NCI-H345 treated with DMSO at 0.1 percent for 48 hours (cell line): Measurements from ENCODE around the gene ALKBH2.

Experiments
- DNase-seq: peaks from one replicate; lab custom pipeline; 2025; ENCODE audit not compliant: unreplicated experiment; lab: John Stamatoyannopoulos, UW

ALKBH2 gene

DNA sequence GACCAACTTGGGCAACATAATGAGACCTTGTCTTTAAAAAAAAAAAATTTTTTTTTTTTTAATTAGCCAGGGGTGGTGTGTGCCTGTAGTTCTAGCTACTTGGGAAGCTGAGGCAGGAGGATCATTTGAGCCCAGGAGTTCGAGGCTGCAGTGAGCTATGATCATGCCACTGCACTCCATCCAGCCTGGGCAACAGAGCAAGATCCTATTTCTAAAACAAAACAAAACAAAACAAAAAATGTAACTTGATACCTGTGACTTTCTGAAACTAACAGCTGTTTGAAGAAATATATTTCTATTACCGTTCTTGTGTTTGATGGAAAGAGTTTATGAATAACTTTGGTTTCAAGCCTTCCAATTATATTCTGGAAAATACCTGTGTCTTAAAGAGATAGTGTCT is 21.4 kb upstream of the ALKBH2 start:
- DNase-seq = no peak

DNA sequence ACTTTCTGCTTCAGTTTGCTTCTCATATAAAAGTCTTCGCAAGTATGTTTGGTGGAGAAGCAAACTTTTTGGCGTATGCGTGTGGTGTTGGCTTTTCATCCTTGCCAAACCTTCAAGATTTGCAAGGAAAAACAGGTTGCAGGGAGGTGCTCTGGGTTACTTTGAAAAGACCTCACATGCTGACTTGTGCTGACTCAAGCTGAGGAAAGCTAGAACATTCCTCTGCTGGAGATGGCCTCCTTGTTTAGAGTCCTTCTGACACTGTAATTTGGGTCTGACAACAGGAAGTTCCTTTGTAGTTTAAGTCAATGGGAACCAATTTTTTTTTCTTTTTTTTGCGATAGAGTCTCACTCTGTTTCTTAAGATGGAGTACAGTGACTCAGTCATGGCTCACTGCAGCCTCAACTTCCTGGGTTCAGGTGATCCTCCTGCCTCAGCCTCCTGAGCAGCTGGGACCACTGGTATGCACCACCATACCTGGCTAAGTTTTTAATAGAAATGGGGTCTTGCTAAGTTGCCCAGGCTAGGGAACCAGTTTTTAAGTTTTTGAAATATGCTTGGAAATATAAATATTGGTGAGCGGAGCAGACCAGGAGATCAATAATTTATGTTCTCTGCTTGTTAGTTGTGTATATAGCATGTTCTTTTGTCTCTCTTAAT is 20.5 kb upstream of the ALKBH2 start:
- DNase-seq = no peak

DNA sequence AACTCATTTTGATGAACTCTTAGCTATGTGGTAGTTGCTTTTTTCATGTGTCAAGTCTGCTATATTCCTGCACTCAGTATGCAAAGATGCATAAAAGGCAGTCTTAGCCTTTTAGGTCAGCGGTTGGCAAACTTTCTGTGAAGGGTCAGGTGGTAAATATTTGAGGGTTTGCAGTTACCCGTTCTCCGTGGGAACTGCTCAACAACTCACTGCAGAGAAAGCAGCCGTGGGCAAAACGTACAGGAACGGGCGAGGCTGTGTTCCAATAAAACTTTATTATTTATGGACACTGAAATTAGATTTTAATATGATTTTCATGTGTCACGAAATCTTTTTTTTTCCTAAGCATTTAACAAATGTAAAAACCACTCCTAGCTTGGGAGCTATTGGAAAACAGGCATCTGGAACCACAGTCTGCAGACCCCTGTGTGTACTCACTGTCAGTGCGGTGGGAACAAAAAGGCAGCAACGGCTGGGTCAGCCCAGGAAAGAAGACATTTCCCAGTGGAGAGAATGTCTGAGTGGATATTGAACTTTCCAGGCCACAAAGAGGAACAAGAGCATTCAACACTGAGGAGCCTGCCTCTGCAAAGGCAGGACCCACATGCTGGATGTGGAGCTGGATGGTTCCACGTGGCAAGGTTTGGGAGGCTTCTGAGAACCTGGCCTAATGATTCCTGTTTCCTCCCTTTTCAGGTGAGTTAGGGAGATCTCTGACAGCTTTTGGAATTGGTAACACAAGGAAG is 19.6 kb upstream of the ALKBH2 start:
- no peak for DNase-seq

DNA sequence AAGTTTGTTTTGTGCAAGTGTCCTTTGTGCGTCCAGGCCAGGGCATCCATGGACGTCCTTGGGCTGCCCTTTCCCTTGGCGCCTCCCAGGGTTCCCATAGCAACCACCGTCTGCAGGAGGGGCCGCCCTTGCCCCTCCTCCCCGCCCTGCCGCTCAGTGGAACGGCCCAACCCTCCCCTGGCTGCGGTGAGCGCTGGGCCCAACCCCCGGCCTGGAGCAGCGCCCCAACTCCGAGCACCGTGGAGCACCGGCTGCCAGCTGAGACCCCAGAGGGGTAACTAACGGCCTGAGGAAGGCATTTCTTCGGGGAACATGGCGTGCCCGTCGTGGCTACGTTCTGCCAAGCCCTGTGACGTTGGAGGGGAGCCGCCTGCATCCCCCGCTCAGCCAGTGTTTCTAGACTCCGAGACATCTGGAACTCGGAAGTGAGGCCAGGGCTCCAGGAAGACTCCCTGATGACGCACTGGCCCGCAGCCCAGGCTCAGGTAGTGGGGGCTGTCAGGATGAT is 17.8 kb upstream of the ALKBH2 start:
- no peak for DNase-seq

DNA sequence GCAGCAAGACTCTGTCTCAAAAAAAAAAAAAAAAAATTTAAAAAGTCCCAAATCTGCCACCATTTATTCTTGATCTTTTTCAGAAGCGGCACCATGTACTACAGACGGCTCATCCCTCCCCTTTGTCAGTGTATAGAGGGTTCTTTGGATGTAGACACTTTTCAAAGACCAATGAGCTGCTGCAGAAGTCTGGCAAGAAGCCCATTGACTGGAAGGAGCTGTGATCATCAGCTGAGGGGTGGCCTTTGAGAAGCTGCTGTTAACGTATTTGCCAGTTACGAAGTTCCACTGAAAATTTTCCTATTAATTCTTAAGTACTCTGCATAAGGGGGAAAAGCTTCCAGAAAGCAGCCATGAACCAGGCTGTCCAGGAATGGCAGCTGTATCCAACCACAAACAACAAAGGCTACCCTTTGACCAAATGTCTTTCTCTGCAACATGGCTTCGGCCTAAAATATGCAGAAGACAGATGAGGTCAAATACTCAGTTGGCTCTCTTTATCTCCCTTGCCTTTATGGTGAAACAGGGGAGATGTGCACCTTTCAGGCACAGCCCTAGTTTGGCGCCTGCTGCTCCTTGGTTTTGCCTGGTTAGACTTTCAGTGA is 16.6 kb upstream of the ALKBH2 start:
- no peak for DNase-seq

DNA sequence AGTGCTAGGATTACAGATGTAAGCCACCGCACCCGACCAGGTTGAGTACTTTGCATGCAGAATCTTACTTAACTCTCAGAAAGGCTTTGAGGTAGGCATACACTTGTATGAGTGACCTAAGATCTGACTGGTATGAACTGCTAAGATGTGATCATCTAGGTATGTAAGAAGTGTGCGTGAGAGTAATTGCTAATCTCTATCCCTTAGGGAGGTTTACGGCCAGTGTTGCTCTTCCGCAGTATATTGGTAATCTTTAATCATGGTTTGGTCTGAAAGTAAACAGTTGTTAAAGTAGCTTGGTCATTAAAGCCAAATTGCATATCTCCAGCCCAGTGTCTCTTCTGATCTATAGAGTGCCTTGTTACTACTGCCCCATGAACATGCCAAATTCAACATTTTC is 11.9 kb upstream of the ALKBH2 start:
- DNase-seq = no peak

DNA sequence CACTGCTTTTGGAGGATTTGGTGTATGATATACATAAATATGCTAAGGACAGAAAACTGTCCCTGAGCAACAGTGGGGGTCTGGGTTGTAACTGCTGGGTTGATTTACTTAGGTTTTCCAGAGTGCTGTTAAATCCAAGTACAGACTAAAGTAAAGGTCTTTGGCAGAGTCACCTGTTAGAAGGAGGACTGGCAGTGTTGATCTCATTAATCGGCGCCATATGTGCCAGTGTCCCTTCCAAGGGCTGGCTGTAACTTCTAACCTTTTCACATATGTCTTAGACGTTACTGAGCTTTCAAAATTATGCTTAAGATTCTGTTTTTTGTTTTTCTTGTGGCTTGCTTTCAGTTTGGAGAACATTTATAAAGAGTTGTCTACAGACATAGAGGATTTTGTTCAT is 9.2 kb upstream of the ALKBH2 start:
- DNase-seq = no peak

DNA sequence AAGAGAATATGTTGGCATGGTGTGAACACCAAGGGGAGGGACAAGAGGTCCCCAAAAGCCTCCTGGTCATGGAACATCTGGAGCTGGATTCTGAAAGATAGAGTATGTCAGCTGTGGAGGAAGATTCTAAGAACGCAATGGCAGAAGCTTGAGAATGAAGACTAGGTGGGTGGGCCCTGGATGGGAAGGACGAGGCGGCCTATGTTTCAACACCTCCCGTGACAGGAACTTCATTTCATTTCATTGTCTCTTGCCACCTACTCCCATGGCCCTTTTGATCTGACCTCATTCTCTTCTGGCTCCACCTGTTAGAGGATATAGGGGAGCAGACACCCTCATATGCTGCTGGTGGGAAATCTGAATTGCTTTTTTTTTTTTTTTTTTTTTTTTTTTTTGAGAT is 7.5 kb upstream of the ALKBH2 start:
- no peak for DNase-seq

DNA sequence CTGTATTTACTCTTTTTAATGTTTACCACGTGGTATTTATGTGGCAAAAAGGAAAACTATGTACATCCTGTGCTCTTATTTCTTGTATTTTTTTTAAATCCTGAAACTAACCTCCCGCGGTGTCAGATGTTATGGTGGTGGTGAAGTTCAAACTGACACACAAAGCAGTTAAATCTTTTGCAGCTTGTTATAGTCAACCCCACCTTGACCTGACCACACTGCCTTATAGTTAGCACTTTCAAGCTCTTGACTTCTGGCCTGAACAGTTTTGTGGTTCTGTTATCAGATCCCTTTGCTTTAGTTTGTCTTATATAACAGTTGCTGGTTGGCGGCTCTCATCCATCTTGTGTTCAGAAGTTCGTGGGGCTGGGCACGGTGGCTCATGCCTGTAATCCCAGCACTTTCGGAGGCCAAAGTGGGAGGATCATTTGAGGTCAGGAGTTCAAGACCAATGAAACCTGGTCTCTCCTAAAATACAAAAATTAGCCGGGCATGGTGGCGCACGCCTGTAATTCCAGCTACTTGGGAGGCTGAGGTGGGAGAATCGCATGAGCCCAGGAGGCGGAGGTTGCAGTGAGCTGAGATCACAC is 6.3 kb upstream of the ALKBH2 start:
- no peak for DNase-seq

DNA sequence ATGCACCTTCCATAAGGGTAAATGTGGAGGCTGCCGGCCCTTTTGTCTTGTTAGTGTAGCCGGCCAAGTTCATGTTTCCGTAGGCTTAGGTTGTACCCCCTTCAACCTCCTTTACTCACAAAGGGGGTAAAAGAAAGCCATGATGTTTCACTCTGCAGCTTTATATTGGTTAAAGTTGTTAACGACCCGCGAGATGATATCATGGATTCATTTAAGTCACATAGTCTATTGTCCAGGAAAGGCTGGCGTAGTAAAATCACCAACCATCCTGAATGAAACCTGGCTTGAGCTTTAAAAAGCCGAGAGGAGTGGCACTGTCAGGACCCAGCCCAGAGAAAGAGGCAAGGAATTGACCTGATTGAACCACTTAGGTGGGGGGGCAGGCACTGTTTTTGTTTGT is 5.4 kb upstream of the ALKBH2 start:
- DNase-seq = no peak

DNA sequence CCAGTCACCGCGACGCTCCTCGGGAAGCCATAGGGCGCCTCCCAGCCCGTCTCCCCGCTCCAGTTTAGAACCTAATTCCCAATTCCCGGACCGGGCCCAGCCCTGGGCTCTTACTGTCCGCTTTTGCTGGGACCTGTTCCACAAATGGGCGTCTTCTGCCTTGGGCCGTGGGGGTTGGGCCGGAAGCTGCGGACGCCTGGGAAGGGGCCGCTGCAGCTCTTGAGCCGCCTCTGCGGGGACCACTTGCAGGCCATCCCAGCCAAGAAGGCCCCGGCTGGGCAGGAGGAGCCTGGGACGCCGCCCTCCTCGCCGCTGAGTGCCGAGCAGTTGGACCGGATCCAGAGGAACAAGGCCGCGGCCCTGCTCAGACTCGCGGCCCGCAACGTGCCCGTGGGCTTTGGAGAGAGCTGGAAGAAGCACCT is 4.9 kb upstream of the ALKBH2 start:
- DNase-seq = no peak

DNA sequence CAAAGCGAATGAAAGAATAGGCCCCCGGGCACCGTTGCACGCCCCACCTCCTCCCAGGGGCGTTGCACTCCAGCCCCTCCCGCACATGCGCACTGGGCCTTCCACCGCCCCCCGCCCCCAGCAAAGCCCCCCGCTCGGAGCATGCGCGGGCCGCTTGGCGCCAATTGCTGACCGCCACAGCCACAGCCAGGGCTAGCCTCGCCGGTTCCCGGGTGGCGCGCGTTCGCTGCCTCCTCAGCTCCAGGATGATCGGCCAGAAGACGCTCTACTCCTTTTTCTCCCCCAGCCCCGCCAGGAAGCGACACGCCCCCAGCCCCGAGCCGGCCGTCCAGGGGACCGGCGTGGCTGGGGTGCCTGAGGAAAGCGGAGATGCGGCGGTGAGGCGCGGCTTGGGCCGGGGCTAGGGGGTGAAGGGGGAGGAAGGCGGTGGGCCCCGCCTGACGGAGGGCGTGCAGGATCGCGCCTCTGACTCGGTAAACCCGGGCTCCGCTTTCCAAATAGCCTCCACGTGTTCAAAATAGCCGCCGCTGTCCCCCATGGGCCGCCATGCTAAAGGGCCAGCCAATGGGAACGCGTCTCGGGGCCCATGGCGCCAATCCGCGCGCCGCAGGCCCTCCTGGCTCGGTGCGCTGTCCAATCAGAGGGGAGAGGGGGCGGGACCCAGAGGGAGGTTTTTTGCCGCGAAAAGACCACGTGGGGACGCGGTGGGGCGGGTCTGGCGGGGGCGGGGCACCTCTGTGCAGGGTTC is 4.3 kb upstream of the ALKBH2 start, which contains the start of gene UNG:
UNG (plus strand) TSS at position 163 of the 748 bp plus-strand sequence; CDS start at position 246, 83 bp downstream.
- peak; percentile 87 for DNase-seq

DNA sequence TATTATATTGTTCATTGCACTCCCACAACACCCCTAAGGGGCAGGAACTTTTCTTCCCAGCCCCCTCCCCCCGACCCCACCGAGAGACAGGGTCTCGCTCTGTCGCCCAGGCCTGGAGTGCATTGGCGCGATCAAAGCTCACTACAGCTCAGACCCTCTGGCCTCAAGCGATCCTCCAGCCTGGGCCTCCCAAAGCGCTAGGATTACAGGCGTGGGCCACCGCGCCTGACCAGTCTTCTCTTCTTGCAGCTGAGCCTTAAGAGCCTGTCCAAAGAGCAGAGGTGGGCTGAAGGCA is 3.8 kb upstream of the ALKBH2 start:
- DNase-seq = no peak

DNA sequence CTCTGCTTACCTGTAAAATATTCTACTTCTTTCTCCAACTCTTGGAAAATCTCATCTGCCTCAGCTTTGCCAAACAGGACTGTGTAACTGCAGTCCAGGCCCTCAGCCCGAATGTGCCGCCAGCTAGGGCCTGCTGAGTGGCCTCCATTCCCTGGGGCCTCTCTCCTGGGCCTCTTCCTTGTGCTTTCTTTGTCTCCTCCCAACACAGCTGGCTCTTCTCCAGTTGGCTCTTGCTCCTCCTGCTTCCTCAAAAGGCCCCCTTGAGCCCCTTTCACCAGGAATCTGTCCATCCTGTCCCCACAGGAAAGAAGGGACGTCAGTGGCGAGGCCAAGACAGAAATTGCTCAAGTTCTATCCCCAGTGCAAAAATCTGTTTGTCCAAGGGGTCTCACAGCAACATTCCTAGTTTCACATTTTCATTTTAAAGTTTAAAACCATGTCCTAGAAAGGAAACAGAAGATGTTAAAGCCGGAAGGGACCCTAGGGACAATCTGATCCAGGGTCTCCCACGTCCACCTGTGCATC is 713 bp downstream of the ALKBH2 start:
- DNase-seq = no peak

DNA sequence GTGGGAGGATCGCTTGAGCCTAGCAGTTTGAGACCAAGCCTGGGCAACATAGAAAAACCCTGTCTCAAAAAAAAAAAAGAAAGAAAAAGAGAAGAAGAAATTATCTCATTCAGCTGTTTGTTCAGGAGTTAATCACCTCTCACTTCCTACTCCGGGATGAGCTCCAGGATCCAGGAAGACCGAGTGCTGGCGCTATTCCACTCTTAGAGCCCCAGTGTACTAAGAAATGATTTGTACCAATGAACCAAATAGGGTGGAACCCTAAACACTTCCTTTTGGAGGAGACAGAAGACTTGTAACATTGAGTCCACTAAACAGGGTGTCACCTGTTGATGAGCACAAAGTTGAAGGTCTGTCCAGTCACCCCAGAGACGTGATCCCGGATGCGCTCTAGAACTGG is 3.6 kb downstream of the ALKBH2 start:
- no peak for DNase-seq

DNA sequence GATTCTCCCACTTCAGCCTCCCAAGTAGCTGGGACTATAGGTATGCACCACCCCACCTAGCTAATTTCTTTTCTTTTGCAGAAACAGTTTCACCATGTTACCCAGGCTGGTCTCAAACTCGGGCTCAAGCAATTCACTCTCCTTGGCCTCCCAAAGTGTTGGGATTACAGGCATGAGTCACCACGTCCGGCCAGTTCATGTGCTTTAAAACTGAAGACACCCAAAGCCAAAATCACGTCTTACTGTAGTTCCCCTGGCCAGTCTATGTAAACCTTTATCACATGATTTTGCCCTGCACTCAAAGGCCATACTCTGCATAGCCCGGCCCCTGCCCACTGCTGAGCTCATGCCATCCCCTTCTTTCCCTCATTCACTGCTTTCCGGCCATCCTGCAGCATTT is 4.5 kb downstream of the ALKBH2 start:
- no peak for DNase-seq

DNA sequence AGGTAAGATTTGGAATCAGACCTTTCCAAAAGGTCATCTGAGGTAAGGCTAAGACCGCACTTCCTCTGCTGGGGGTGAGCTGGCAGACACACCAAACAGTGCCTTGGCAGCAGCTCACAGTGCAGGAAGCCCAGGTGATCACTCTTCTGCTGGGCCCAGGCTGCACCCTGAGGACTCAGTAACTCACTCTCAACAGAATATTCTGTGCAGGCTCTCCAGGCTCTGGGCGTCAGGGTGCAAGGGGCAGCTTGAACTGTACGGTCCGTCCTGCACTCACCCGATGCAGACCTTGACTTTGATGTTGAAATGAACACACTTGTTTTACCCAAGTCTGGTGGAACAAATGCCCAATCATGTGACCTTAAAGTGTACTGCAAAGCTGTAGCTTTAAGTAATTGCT is 6.0 kb downstream of the ALKBH2 start:
- DNase-seq = no peak

DNA sequence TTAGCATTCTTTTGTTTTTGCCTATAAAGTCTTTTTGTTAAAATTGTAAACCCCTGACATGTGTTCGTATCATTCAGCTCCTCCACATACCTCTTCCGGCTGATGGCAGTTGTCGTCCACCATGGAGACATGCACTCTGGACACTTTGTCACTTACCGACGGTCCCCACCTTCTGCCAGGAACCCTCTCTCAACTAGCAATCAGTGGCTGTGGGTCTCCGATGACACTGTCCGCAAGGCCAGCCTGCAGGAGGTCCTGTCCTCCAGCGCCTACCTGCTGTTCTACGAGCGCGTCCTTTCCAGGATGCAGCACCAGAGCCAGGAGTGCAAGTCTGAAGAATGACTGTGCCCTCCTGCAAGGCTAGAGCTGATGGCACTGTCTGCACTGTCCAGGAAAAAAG is 7.7 kb downstream of the ALKBH2 start:
- DNase-seq = no peak

DNA sequence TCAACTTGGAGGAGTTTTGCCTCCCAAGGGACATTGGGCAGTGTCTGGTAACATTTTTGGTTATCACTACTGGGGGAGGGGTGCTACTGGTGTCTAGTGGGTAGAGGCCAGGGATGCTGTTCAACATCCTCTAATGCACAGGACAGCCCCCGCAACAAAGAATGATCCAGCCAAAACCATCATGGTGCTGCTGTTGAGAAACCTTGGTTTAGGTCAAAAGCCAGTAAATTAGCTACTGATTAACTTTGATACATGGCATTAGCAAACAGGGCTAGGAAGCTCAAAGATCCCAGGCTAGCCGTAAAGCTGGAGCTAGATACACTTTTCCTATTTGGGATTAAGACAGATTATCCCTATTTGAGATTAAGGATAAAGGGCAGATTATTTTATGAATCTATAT is 8.8 kb downstream of the ALKBH2 start:
- no peak for DNase-seq

DNA sequence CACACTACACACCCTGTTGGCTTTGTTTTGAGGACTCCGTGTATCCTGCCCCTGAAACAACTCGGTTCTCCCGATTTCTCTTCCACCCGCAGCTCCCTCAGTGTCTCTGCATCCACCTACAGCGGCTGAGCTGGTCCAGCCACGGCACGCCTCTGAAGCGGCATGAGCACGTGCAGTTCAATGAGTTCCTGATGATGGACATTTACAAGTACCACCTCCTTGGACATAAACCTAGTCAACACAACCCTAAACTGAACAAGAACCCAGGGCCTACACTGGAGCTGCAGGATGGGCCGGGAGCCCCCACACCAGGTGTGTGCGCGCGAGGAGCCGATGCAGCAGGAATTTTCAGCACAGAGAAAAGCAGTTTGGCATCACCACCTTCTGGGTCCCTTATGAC is 10.5 kb downstream of the ALKBH2 start:
- no peak for DNase-seq

DNA sequence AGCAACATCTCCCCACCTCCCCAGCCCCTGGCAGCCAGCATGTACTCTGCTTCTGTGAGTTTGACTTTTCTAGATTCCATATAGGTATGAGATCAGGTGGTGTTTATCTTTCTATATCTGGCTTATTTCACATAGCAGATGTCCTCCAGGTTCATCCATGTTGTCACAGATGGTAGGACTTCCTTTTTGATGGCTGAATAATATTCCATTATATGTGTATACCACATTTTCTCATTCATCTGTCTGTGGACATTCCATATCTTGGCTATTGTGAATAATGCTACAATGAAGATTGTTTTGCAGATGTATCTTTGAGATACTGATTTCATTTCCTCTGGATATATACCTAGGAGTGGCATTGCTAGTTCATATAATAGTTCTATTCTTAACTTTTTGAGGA is 18.4 kb downstream of the ALKBH2 start:
- DNase-seq = no peak
